HL-60 (cell line): ENCODE measurements around the gene LTBR.
"Not testable (repeated sequence)": the region's sequence is repeated elsewhere in the genome, so short reads cannot be mapped to it uniquely, and the experiment has no call there.

Experiments used
- CTCF ChIP-seq: IDR thresholded peaks from one replicate; pipeline ENCODE4 v1.5.1; 2011; ENCODE audit warnings: low read length, control low read depth, inconsistent platforms; ENCODE audit not compliant: insufficient read depth
- GABPA ChIP-seq: IDR thresholded peaks from 2 replicates; pipeline ENCODE4 v1.6.1; 2012; ENCODE audit warnings: low read depth
- POLR2AphosphoS5 ChIP-seq: IDR thresholded peaks from 2 replicates; pipeline ENCODE4 v1.6.1; 2012; ENCODE audit warnings: low read depth
- SPI1 ChIP-seq: IDR thresholded peaks from 2 replicates; pipeline ENCODE4 v1.6.1; 2012; ENCODE audit warnings: low read depth, mild to moderate bottlenecking, borderline replicate concordance
- TF ChIP-seq, protein P1 (sequence below): IDR thresholded peaks from 2 replicates; pipeline ENCODE4 v1.6.1; 2012; ENCODE audit warnings: low read depth; ENCODE audit not compliant: insufficient replicate concordance

DNA sequence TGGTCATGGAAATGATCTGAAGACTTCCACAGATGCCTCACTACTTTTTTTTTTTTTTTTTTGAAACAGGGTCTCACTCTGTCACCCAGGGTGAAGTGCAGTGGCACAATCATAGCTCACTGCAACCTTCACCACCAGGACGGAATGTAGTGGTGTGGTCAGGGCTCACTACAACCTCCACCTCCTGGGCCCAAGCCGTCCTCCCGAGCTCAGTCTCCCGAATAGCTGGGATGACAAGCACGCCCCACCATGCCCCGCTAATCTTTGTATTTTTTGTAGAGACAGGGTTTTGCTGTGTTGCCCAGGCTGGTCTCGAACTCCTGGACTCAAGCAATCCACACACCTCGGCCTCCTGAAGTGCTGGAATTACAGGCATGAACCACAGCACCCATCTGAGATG, 45.4 kb upstream of the LTBR start:
- TF ChIP-seq CTCF, SPI1, GABPA: not testable (repeated sequence)
- TF ChIP-seq POLR2AphosphoS5, result 0 out of 2 replicates have a peak, but pooled peaks have one; percentile 8
- TF ChIP-seq, protein P1, sequence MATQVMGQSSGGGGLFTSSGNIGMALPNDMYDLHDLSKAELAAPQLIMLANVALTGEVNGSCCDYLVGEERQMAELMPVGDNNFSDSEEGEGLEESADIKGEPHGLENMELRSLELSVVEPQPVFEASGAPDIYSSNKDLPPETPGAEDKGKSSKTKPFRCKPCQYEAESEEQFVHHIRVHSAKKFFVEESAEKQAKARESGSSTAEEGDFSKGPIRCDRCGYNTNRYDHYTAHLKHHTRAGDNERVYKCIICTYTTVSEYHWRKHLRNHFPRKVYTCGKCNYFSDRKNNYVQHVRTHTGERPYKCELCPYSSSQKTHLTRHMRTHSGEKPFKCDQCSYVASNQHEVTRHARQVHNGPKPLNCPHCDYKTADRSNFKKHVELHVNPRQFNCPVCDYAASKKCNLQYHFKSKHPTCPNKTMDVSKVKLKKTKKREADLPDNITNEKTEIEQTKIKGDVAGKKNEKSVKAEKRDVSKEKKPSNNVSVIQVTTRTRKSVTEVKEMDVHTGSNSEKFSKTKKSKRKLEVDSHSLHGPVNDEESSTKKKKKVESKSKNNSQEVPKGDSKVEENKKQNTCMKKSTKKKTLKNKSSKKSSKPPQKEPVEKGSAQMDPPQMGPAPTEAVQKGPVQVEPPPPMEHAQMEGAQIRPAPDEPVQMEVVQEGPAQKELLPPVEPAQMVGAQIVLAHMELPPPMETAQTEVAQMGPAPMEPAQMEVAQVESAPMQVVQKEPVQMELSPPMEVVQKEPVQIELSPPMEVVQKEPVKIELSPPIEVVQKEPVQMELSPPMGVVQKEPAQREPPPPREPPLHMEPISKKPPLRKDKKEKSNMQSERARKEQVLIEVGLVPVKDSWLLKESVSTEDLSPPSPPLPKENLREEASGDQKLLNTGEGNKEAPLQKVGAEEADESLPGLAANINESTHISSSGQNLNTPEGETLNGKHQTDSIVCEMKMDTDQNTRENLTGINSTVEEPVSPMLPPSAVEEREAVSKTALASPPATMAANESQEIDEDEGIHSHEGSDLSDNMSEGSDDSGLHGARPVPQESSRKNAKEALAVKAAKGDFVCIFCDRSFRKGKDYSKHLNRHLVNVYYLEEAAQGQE, result not testable (repeated sequence)
